Measurements from ENCODE around the gene EEFSEC. TPM values are rescaled to one million over a fixed set of nuclear protein-coding genes. Genes with fewer than 3 reads are reported as not detected.

EEFSEC gene
- total RNA-seq, 6 donors from 2014 or later = 14.9 to 38.8 (median 17.9) TPM

DNA sequence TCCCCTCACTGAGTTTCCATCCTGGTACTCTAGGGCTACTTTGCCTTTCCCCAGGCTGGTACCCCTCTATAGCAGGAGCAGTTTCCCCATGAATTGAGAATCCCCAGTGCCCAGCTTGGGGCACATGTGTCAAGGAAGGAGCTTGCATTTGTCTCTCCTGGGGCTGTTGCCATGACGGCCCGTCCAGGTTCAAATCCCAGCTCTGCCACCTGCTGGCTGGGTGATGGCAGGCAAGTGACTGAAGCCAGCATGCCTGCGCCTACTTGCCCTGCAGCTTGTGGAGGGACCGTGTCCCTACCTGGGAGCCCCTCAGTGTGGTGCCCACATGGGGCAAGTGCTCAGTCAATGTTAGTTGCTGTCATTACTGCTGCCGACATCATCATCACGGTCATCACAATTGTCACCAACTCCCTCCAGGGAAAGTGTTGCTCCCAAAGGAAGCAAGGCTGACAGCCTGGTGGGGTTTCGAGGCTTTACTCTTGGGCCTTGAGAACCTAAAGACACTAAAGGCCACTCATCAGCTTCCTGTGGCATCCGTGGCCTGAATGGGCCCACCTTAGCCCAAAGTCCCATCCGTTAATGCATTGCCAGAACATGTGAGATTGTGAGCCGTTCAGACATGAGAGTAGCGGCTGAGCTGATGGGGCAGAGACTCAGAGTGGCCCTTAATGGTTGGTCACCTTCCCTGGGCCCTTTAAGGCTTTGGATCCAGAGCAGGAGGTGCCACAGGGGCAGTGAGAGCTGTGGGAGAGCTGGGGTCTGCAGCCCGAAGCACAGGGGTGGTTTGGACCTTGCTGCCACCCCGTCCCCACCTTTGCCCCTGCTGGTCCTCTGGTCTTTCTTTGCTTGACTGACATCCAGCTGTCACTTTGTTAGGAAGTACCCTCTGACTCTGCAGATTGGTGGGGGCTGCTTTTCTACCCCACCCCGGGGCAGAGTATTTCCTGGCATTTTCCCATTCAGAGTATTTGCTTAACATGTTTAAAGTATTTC, 169.0 kb downstream of the EEFSEC start:
- no peak overlapping the region for H3K4me3 ChIP-seq
- peak in 1 of 2 donors; percentile 21 for ATAC-seq (ENCODE audit: low FRiP score in 2 of 2)
- no peaks in the 10 kb centered on the region for H3K27me3 ChIP-seq
- H3K9me3 ChIP-seq = no peaks in the 10 kb centered on the region
- WGBS, 2 donors = 83 to 85% methylated on average over 4 to 14 of the region's 14 CpGs
- TF ChIP-seq, protein P1, sequence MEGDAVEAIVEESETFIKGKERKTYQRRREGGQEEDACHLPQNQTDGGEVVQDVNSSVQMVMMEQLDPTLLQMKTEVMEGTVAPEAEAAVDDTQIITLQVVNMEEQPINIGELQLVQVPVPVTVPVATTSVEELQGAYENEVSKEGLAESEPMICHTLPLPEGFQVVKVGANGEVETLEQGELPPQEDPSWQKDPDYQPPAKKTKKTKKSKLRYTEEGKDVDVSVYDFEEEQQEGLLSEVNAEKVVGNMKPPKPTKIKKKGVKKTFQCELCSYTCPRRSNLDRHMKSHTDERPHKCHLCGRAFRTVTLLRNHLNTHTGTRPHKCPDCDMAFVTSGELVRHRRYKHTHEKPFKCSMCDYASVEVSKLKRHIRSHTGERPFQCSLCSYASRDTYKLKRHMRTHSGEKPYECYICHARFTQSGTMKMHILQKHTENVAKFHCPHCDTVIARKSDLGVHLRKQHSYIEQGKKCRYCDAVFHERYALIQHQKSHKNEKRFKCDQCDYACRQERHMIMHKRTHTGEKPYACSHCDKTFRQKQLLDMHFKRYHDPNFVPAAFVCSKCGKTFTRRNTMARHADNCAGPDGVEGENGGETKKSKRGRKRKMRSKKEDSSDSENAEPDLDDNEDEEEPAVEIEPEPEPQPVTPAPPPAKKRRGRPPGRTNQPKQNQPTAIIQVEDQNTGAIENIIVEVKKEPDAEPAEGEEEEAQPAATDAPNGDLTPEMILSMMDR (IDR thresholded peaks at IDR 0.05) = peak in 5 of 6 experiments; percentile 32 to 65 (median 57)
- TF ChIP-seq POLR2AphosphoS5 (IDR thresholded peaks at IDR 0.05) = no peak
- TF ChIP-seq EP300 (IDR thresholded peaks at IDR 0.05) = no peak
- peaks cover 0 to 8% (median 3%) of the 10 kb centered on the region in 4 donors for H3K4me1 ChIP-seq
- DNase-seq = peak in 1 of 2 donors; percentile 63
- H3K36me3 ChIP-seq = peaks cover 0 to 5% (median 2%) of the 10 kb centered on the region in 4 donors
- H3K27ac ChIP-seq = no peak overlapping the region

DNA sequence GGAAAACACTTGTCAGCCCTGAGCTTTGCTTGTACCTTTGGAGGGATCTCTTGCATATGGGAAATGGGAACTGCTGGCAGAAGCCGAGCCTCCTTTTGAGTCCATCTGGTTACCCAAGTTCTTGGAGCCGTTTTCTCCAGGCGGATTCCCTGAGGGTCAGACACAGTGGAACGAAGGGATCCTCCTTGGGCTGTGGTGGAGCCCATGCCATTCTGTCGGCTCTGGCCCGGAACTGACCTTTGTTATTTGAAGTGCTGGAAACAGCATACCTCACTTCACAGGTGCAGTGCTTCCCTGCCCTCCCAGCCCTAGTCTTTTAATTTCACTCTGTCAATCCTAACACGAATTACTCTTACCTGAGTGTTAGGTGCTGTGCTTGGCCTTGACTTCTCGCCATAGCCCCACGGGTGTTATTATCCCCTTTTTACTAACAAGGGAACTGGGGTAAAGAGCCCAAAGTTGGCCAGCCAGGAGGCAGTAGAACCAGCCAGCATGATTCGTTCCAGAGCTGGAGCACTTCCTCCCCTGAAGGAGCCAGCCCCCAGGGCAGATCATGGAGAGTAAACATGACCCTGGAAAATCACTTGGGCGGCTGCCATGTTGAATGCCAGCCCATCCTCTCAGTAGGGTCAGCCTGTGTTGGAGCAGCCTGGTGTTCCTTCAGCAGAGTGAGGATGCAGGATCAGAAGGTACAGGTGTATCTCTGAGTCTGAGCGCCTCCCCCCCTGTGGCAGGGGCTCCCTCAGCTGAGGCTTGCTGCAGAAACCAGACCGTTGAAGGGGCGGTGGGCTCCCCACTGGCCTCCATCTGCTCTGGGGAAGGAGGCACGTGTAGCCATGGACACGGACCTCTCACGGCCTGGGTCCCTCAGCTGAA, 170.2 kb downstream of the EEFSEC start:
- Histone ChIP-seq H3K27ac (no peak overlapping the region), H3K4me1 (peaks cover 0 to 8% (median 3%) of the 10 kb centered on the region in 4 donors), H3K4me3 (no peak overlapping the region), H3K36me3 (peaks cover 0 to 5% (median 2%) of the 10 kb centered on the region in 4 donors), H3K9me3 (no peaks in the 10 kb centered on the region), H3K27me3 (no peaks in the 10 kb centered on the region)
- WGBS, 2 donors = 86 to 88% methylated on average over 13 to 17 of the region's 17 CpGs
- DNase-seq (no peak), ATAC-seq (ENCODE audit: low FRiP score in 2 of 2) (no peak)
- TF ChIP-seq, protein P1 (IDR thresholded peaks at IDR 0.05) = no peak
- no peak for TF ChIP-seq EP300 (IDR thresholded peaks at IDR 0.05)
- no peak for TF ChIP-seq POLR2AphosphoS5 (IDR thresholded peaks at IDR 0.05)
- no peak for TF ChIP-seq POLR2A (IDR thresholded peaks at IDR 0.05)

DNA sequence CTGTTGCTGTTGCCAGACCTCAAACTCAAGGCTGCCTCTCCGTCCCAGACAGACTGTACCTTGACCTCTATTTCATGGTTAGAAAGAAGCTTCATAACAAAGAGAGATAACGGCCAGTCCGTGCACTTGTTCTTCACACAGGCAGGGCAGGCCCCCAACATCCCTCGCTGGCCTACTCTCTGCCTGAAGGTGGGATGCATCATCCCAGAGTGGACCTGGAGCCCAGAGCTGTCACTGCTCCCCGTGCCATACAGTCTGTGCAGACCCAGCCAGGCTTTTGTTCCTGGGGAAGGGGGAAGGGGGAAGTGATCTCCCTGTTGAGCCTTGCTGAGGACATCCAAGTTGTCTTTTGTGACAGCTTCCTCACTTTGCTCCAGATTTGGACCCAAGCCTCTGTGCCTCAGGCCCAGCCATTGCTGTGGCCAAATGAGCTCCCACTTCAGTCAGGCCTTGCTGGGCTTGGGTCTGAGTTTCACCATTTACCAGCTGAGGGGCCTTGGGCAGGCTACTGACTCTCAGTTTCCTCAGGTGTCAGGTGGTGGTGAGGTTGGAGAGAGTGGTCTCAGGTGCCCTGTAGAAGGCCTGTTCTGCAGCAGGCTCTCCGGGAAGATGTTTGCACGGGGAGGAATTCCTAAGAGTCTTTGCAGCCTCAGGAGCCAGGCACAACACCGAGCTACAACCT, 171.8 kb downstream of the EEFSEC start:
- H3K27me3 ChIP-seq = no peaks in the 10 kb centered on the region
- H3K36me3 ChIP-seq = no peaks in the 10 kb centered on the region
- WGBS, 2 donors = 89 to 91% methylated on average over 7 to 8 of the region's 8 CpGs
- no peaks in the 10 kb centered on the region for H3K9me3 ChIP-seq
- ATAC-seq (ENCODE audit: low FRiP score in 2 of 2) = no peak
- peaks cover 0 to 8% (median 3%) of the 10 kb centered on the region in 4 donors for H3K4me1 ChIP-seq
- TF ChIP-seq, protein P1 (IDR thresholded peaks at IDR 0.05) = no peak
- TF ChIP-seq POLR2A (IDR thresholded peaks at IDR 0.05) = no peak
- no peak for TF ChIP-seq EP300 (IDR thresholded peaks at IDR 0.05)
- no peak for TF ChIP-seq POLR2AphosphoS5 (IDR thresholded peaks at IDR 0.05)
- H3K4me3 ChIP-seq = no peak overlapping the region
- H3K27ac ChIP-seq = no peak overlapping the region
- DNase-seq = no peak

DNA sequence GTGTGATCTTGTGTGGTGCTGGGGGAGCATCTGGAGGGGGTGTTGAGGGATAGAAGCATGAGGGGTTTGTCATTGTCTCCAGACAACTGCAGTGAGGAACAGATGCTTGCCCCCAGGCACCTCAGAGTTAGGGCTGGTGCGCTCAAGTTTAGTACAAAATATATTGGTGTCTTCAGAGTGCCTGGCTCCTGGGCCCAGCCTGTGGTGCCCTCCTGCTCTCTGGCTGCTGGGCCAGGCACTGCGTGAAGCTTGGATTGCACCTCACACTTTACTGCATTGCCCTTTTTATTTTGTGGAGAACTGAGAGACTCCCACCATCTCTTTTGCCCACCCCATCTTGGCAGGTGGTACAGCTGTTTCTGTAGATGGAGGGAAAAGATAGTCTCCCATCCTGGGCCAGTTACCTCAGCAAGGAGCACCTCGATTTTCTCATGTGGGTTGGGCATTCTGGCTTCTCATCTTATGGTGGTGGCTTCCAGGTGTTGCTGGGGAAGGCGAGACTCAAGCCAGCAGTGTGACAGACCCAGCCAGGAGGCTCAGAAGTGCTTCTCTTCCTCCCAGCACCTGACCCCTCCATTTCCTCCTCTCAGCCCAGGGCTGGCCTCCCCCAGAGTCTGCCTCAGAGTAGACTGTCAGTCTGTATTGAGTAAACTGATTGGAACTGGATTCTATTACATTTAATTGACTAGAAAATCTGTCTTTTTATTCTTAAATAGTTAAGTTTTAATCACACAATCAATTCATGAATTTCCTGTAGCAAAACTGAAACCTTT, 173.0 kb downstream of the EEFSEC start:
- Histone ChIP-seq H3K4me3 (no peak overlapping the region), H3K27me3 (no peaks in the 10 kb centered on the region), H3K36me3 (no peaks in the 10 kb centered on the region), H3K27ac (no peak overlapping the region), H3K4me1 (peaks cover 0 to 8% (median 3%) of the 10 kb centered on the region in 4 donors), H3K9me3 (no peaks in the 10 kb centered on the region)
- ATAC-seq (ENCODE audit: low FRiP score in 2 of 2) (no peak), DNase-seq (no peak)
- TF ChIP-seq POLR2AphosphoS5 (IDR thresholded peaks at IDR 0.05) (no peak), POLR2A (IDR thresholded peaks at IDR 0.05) (no peak), EP300 (IDR thresholded peaks at IDR 0.05) (no peak)
- TF ChIP-seq, protein P1 (IDR thresholded peaks at IDR 0.05) = no peak
- 85% methylated on average over 3 to 4 of the region's 4 CpGs for WGBS, 2 donors
